GM04504 (cell line): ENCODE data around the gene BST2.
"Not testable (repeated sequence)": the region's sequence is repeated elsewhere in the genome, so short reads cannot be mapped to it uniquely, and the experiment has no call there.

Experiments
- DNase-seq: peaks from one replicate; pipeline ENCODE4 v3.0.0-alpha.2; 2012; ENCODE audit warnings: low read depth

Gene BST2

GRCh38 chr19:17389957-17390664 lies 15.3 kb downstream of the BST2 start:
- DNase-seq = no peak

- no peak for DNase-seq
Observed at GRCh38 chr19:17389288-17389687, 16.1 kb downstream of the BST2 start.

- no peak for DNase-seq
Observed at GRCh38 chr19:17385878-17386611, 19.4 kb downstream of the BST2 start.

DNA sequence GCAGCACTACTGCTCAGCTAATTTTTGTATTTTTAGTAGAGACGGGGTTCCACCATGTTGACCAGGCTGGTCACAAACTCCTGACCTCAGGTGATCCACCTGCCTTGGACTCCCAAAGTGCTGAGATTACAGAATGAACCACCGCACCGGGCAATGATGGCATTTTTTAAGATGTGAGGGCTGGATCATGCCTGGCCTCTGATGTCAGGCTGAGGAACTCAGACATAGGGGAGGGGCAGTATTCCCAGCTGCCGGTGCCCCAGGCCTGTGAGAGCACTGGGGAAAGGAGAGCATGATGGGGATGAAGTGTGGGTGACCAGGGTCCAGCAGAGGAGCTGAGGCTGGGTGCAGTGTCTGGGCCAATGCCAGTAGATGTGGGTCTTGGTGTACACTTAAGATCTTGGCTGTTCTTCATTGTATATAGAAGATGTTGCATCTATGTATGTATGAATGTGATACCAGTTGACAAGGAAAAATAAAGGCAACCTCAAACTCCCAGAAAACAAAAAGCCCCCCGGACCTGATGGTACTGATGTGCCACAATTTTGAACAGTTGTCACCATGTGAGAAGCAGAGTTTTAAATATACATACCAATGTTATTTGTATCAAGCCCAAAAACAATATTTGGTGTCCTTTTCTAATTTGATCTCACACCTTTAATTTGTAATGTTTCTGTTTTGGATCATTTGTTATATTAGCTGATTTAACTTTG lies 24.8 kb downstream of the BST2 start:
- no peak for DNase-seq

GRCh38 chr19:17379221-17379631 lies 26.2 kb downstream of the BST2 start:
- DNase-seq = no peak

DNA sequence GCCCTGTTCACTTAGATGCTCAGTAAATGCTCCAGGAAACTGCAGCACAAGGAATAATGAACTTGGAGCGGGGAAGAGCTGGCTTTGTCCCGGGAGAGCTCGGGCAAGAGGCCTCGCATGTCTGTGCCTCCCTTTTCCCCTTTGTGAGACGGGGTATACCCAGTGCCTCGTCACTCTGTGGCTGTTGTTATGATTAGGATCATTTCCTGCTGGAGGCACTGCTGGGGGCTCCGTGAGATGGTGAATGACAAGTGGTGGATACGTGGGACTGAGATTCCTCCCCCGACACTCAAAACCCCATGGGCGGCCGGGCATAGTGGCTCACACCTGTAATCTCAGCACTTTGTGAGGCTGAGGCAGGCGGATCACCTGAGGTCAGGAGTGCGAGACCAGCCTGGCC lies 27.2 kb downstream of the BST2 start:
- DNase-seq = no peak

DNA sequence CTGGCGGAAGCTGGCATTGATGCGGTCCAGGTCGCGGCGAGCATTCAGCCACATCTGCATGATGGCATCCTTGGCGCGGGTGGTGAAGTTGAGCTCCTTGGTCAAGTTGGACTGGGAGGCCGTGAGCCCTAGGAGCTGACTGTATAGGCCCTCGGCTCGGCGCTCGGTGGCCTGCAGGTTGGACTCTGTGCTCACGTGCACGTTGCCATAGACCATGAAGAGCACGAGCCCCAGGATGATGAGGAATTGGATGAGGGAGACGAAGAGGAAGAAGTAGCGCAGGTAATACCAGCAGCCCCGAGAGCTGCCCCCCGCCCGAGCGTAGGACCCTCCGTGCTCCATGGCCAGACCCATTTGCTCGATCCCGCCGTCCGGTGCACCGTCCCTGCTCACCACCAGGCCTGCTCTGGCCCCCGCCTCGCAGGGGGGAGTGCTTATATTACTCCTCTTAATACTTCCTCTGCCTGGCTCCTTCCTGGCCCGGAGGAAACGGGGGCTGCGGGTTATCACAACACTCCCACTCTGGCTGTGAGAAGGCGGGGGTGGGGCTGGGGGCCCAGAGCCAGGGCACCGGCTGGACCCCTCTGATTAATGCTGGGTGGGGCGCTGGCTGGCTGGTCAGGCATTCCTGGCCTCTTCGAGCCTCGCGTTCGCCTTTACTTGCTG lies 28.4 kb downstream of the BST2 start, which contains the start of gene PLVAP:
Gene PLVAP (minus strand): TSS at position 408 of the 666 bp plus-strand sequence. CDS start 54 bp downstream, at position 354.
- DNase-seq = no peak

GRCh38 chr19:17370026-17370587 lies 35.3 kb downstream of the BST2 start:
- no peak for DNase-seq

- no peak for DNase-seq
Observed at GRCh38 chr19:17365361-17365760, 40.1 kb downstream of the BST2 start.

- DNase-seq = not testable (repeated sequence)
Observed at GRCh38 chr19:17363852-17364605, 41.4 kb downstream of the BST2 start.

DNA sequence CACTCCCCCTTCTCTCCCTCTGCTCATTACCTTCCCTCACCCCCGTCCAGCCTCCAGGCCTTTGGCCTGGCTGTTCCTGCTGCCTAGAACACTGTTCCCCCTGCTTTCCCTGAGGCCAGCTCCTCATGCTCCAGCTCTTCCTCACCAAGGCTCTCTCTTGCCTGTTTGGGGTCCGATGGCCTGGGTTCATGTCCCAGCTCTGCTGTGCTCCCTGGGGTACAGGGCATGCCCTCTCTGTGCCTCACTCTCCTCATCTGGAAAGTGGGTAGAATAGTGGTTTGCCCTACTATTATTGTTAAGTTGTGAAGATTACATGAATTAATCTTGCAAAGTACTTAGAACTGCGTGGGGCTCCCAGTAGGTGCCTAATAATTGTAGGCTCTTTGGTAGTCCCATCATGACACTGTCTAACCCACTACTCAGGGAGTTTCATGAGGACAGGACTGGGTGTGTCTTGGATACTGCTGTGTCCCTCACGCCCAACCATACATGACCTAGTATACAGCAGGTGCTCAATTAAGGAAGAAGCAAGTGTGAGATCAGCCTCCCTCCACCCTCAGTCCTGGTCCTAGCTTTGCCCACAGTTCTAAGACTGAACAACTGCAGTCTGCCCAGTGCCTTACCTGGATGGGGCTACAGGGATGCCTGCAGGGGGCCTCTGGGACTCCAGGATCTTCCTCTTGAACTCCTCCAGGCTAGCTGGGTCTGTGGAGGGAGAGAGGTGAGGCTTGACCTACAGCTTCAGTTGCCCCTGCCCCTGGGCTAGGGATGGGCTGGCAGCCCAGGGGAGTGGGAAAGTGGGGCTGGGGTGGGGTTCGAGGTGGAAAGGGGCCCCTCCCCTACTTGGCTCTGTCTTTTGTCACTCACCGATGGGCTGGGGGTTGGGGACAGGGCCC lies 45.3 kb downstream of the BST2 start:
- DNase-seq = no peak

DNA sequence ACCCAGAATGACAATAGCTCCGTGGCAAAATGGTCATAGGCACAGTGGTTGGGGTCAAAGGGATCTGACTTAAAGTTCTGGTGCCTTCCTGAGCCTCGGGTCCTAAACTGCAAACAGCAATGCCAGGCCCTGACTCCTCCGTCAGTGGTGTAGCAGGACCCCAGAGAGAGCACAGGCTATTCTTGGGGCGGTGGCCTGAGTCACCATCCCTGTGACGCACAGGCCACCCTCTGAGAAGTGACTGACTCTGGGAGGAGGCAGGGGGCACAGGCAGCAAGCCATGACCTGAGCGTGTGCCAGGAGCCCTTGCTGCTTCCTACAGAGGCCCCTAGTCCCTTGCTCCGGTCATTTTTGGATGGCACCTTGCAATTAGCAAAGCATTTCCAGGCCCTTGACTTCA lies 47.0 kb downstream of the BST2 start:
- no peak for DNase-seq

GRCh38 chr19:17357724-17358123 lies 47.7 kb downstream of the BST2 start:
- no peak for DNase-seq

- no peak for DNase-seq
Observed at GRCh38 chr19:17357078-17357666, 48.3 kb downstream of the BST2 start.

DNA sequence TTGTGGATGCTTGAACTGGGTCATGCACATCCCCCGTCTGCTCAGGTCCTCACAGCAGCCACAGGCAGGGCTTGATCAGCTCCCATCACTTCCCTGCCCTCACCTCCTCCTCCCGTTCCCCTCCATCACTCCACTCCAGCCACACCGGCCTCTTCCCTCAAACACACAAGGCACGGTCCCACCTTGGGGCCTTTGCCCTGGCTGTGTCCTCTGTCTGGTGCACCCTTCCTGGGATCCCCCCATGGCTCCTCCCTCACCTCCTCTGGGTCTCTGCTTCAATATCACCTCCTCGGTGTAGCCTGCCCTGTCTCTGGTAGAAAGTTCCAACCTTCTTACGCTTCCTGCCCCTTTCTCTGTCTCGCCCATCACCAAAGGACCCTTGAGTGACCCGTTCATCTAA lies 52.0 kb downstream of the BST2 start:
- no peak for DNase-seq
